ENCODE measurements around the gene HDGFL2. TPM values are rescaled to one million over a fixed set of nuclear protein-coding genes. Genes with fewer than 3 reads are reported as not detected.

HDGFL2 gene
- total and polyA plus RNA-seq, 4 donors: 3.4 to 15.7 (median 14.1) TPM

GRCh38 chr19:4528843-4529242 is 56.7 kb downstream of the HDGFL2 start:
- no peak for DNase-seq (ENCODE audit: low spot score)
- 88% methylated on average over 15 of the region's 15 CpGs for WGBS

GRCh38 chr19:4529924-4530522 is 57.9 kb downstream of the HDGFL2 start:
- Histone ChIP-seq H3K9me3 (ENCODE audit: control insufficient read depth in 4 of 4, low read length in 3 of 4) (no peaks in the 10 kb centered on the region), H3K4me3 (ENCODE audit: low read depth in 1 of 3, low read length in 3 of 3) (no peak overlapping the region), H3K4me1 (ENCODE audit: control insufficient read depth in 4 of 4, insufficient read depth in 4 of 4, low read length in 3 of 4) (peaks cover 0 to 22% (median 8%) of the 10 kb centered on the region in 4 donors), H3K27ac (ENCODE audit: low read depth in 1 of 2, low read length in 2 of 2) (no peak overlapping the region), H3K27me3 (ENCODE audit: control insufficient read depth in 4 of 4, insufficient read depth in 4 of 4, low read length in 3 of 4) (no peaks in the 10 kb centered on the region), H3K36me3 (ENCODE audit: control insufficient read depth in 4 of 4, insufficient read depth in 3 of 4, low read depth in 1 of 4, low read length in 3 of 4) (peaks cover 0 to 19% (median 9%) of the 10 kb centered on the region in 4 donors), H3K9ac (ENCODE audit: low read depth in 1 of 2, low read length in 2 of 2) (no peak overlapping the region)
- 90% methylated on average over 14 of the region's 14 CpGs for whole genome bisulfite sequencing
- TF ChIP-seq RXRA (IDR thresholded peaks at IDR 0.05) (no peak), MAX (IDR thresholded peaks at IDR 0.05) (no peak), HNF4G (IDR thresholded peaks at IDR 0.05) (no peak), CTCF (IDR thresholded peaks at IDR 0.05; ENCODE audit: low read depth, low read length, missing input control) (no peak), FOXA2 (IDR thresholded peaks at IDR 0.05) (no peak), ZBTB33 (IDR thresholded peaks at IDR 0.05) (no peak)
- DNase-seq (ENCODE audit: low spot score): no peak

More at GRCh38 chr19:4528843-4529242, 56.7 kb downstream of the HDGFL2 start:
- no peak overlapping the region for H3K27ac ChIP-seq (ENCODE audit: low read depth in 1 of 2, low read length in 2 of 2)
- TF ChIP-seq EGR1 (IDR thresholded peaks at IDR 0.05; ENCODE audit: low read depth in 2 of 2) (no peak), HNF4A (conservative IDR thresholded peaks at IDR 0.05) (no peak), GABPA (IDR thresholded peaks at IDR 0.05 in 1 of 2, conservative IDR thresholded peaks at IDR 0.05 in 1 of 2) (no peak), RXRA (IDR thresholded peaks at IDR 0.05) (no peak), YY1 (IDR thresholded peaks at IDR 0.05) (no peak), TAF1 (conservative IDR thresholded peaks at IDR 0.05) (no peak), SP1 (IDR thresholded peaks at IDR 0.05) (no peak)
- H3K9ac ChIP-seq (ENCODE audit: low read depth in 1 of 2, low read length in 2 of 2): no peak overlapping the region
- H3K4me1 ChIP-seq (ENCODE audit: control insufficient read depth in 4 of 4, insufficient read depth in 4 of 4, low read length in 3 of 4): peaks cover under 1 to 18% (median 8%) of the 10 kb centered on the region in 4 donors
- H3K4me3 ChIP-seq (ENCODE audit: low read depth in 1 of 3, low read length in 3 of 3): no peak overlapping the region
- no peaks in the 10 kb centered on the region for H3K9me3 ChIP-seq (ENCODE audit: control insufficient read depth in 4 of 4, low read length in 3 of 4)
- H3K36me3 ChIP-seq (ENCODE audit: control insufficient read depth in 4 of 4, insufficient read depth in 3 of 4, low read depth in 1 of 4, low read length in 3 of 4): peaks cover 0 to 19% (median 9%) of the 10 kb centered on the region in 4 donors
- H3K27me3 ChIP-seq (ENCODE audit: control insufficient read depth in 4 of 4, insufficient read depth in 4 of 4, low read length in 3 of 4): no peaks in the 10 kb centered on the region

GRCh38 chr19:4531562-4532165 is 59.6 kb downstream of the HDGFL2 start:
- 27% methylated on average over 28 of the region's 28 CpGs for WGBS
- Histone ChIP-seq H3K27ac (ENCODE audit: low read depth in 1 of 2, low read length in 2 of 2) (peak overlapping the region; percentile 5 to 70), H3K4me1 (ENCODE audit: control insufficient read depth in 4 of 4, insufficient read depth in 4 of 4, low read length in 3 of 4) (peaks cover 2 to 25% (median 10%) of the 10 kb centered on the region in 4 donors), H3K9ac (ENCODE audit: low read depth in 1 of 2, low read length in 2 of 2) (no peak overlapping the region), H3K4me3 (ENCODE audit: low read depth in 1 of 3, low read length in 3 of 3) (no peak overlapping the region), H3K36me3 (ENCODE audit: control insufficient read depth in 4 of 4, insufficient read depth in 3 of 4, low read depth in 1 of 4, low read length in 3 of 4) (peaks cover 0 to 8% (median 3%) of the 10 kb centered on the region in 4 donors), H3K9me3 (ENCODE audit: control insufficient read depth in 4 of 4, low read length in 3 of 4) (no peaks in the 10 kb centered on the region), H3K27me3 (ENCODE audit: control insufficient read depth in 4 of 4, insufficient read depth in 4 of 4, low read length in 3 of 4) (no peaks in the 10 kb centered on the region)
- TF ChIP-seq FOXA1 (IDR thresholded peaks at IDR 0.05): peak; percentile 34
- TF ChIP-seq SP1 (IDR thresholded peaks at IDR 0.05): peak; percentile 8
- no peak for TF ChIP-seq YY1 (IDR thresholded peaks at IDR 0.05)
- peak; percentile 63 to 74 for TF ChIP-seq RXRA (IDR thresholded peaks at IDR 0.05)
- peak; percentile 49 for TF ChIP-seq FOXA2 (IDR thresholded peaks at IDR 0.05)
- no peak for TF ChIP-seq TAF1 (conservative IDR thresholded peaks at IDR 0.05)
- TF ChIP-seq NR2F2 (IDR thresholded peaks at IDR 0.05): no peak
- DNase-seq (ENCODE audit: low spot score): no peak

Data from liver (tissue), 9 donors.